Neuronal stem cell (in vitro differentiated cells): ENCODE data around the gene ATP2C2.

Source experiments
- DNase-seq: peaks from one replicate; pipeline ENCODE4 v3.0.0-alpha.2; 2013; ENCODE audit warnings: low spot score
- H2AFZ ChIP-seq: one replicate; pipeline ENCODE4 v1.6.1; 2013; ENCODE audit warnings: mild to moderate bottlenecking, low read length, inconsistent platforms
- H2AK5ac ChIP-seq: 2 replicates; pipeline ENCODE4 v1.6.1; 2013; ENCODE audit warnings: low read depth, mild to moderate bottlenecking, inconsistent platforms, low read length, moderate library complexity, mixed read lengths
- H2BK120ac ChIP-seq: 2 replicates; pipeline ENCODE4 v1.6.1; 2013; ENCODE audit warnings: low read depth, mild to moderate bottlenecking, inconsistent platforms, low read length, moderate library complexity, mixed read lengths
- H2BK12ac ChIP-seq: one replicate; pipeline ENCODE4 v1.6.1; 2013; ENCODE audit warnings: low read length, inconsistent platforms
- H2BK15ac ChIP-seq: 2 replicates; pipeline ENCODE4 v1.6.1; 2013; ENCODE audit warnings: mild to moderate bottlenecking, low read length, inconsistent platforms, mixed read lengths
- H2BK5ac ChIP-seq: one replicate; pipeline ENCODE4 v1.6.1; 2013; ENCODE audit warnings: inconsistent platforms, mild to moderate bottlenecking, low read length, moderate library complexity
- H3K14ac ChIP-seq: one replicate; pipeline ENCODE4 v1.6.1; 2013; ENCODE audit warnings: low read length, inconsistent platforms
- H3K18ac ChIP-seq: 2 replicates; pipeline ENCODE4 v1.6.1; 2013; ENCODE audit warnings: low read length, inconsistent platforms
- H3K23ac ChIP-seq: 2 replicates; pipeline ENCODE4 v1.6.1; 2013; ENCODE audit warnings: low read depth, mild to moderate bottlenecking, mixed read lengths, low read length, inconsistent platforms; ENCODE audit not compliant: poor library complexity
- H3K27ac ChIP-seq: replicated peaks from 3 replicates; pipeline ENCODE4 v1.5.1; 2013; ENCODE audit warnings: low read length, inconsistent platforms
- H3K27me3 ChIP-seq, 3 experiments: 2 replicates each; pipeline ENCODE4 v1.6.1; 2013; ENCODE audit warnings: low read length in 3 of 3, mild to moderate bottlenecking in 2 of 3, inconsistent platforms in 1 of 3, low read depth in 1 of 3, mixed read lengths in 1 of 3, moderate library complexity in 1 of 3; ENCODE audit not compliant: control insufficient read depth in 3 of 3, insufficient read depth in 3 of 3
- H3K36me3 ChIP-seq, 2 donors: replicated peaks in 1 of 2; 2 replicates each; pipeline ENCODE4 v1.6.1; 2013; ENCODE audit warnings: low read length in 2 of 2; ENCODE audit not compliant: control insufficient read depth in 2 of 2, insufficient read depth in 2 of 2
- H3K4ac ChIP-seq: 2 replicates; pipeline ENCODE4 v1.6.1; 2013; ENCODE audit warnings: inconsistent platforms, mild to moderate bottlenecking, low read length, moderate library complexity
- H3K4me1 ChIP-seq, 2 donors: 1 replicate in 1 of 2; 2 replicates in 1 of 2; pipeline ENCODE4 v1.6.1; 2013; ENCODE audit warnings: low read length in 2 of 2, low read depth in 1 of 2; ENCODE audit not compliant: control insufficient read depth in 2 of 2, insufficient read depth in 1 of 2
- H3K4me2 ChIP-seq: one replicate; pipeline ENCODE4 v1.6.1; 2013; ENCODE audit warnings: mild to moderate bottlenecking, low read length, inconsistent platforms; ENCODE audit not compliant: insufficient read depth, poor library complexity, severe bottlenecking
- H3K4me3 ChIP-seq, 2 donors: 2 replicates each; pipeline ENCODE4 v1.5.1; 2013; ENCODE audit warnings: low read length in 2 of 2, mild to moderate bottlenecking in 2 of 2, inconsistent platforms in 1 of 2, moderate library complexity in 1 of 2
- H3K79me1 ChIP-seq: one replicate; pipeline ENCODE4 v1.6.1; 2013; ENCODE audit warnings: low read depth, mild to moderate bottlenecking, inconsistent platforms, low read length, moderate library complexity
- H3K9ac ChIP-seq: one replicate; pipeline ENCODE4 v1.6.1; 2013; ENCODE audit warnings: mild to moderate bottlenecking, low read depth, low read length, inconsistent platforms; ENCODE audit not compliant: poor library complexity
- H3K9me3 ChIP-seq, 2 donors: replicated peaks in 1 of 2; 2 replicates each; pipeline versions ENCODE3 to v1.6.1; 2013; ENCODE audit warnings: low read length in 2 of 2, mild to moderate bottlenecking in 2 of 2, inconsistent platforms in 1 of 2, low read depth in 1 of 2, mixed read lengths in 1 of 2, moderate library complexity in 1 of 2; ENCODE audit not compliant: control insufficient read depth in 2 of 2, insufficient read depth in 1 of 2
- H4K8ac ChIP-seq: one replicate; pipeline ENCODE4 v1.6.1; 2013; ENCODE audit warnings: low read depth, mild to moderate bottlenecking, inconsistent platforms, low read length, moderate library complexity
- H4K91ac ChIP-seq: one replicate; pipeline ENCODE4 v1.6.1; 2013; ENCODE audit warnings: low read length, low read depth, mild to moderate bottlenecking, inconsistent platforms; ENCODE audit not compliant: poor library complexity
- WGBS, 2 donors: extraction: QIAGEN DNeasy Blood & Tissue Kit; methylation state at CpG; one replicate each; pipeline ENCODE4 v1.1.7; 2013; ENCODE audit warnings: missing lambda C conversion rate in 2 of 2, mixed read lengths in 1 of 2; ENCODE audit not compliant: insufficient read length in 2 of 2, insufficient replicate concordance in 1 of 2; ENCODE audit errors: extremely low coverage in 2 of 2; 5-methylcytosine and 5-hydroxymethylcytosine counted together

The ATP2C2 gene

GRCh38 chr16:84411768-84412167 lies 43.4 kb downstream of the ATP2C2 start:
- Histone ChIP-seq H3K14ac (no peak overlapping the region), H2AK5ac (no peak overlapping the region), H3K9ac (no peak overlapping the region), H3K9me3 (no peaks in the 10 kb centered on the region), H3K4me1 (peaks cover 5 to 25% of the 10 kb centered on the region in 2 donors), H2BK120ac (no peak overlapping the region), H3K23ac (no peak overlapping the region), H2AFZ (no peak overlapping the region), H3K4me3 (no peak overlapping the region), H3K27me3 (peaks cover 0 to 11% (median 0%) of the 10 kb centered on the region in 3 experiments), H3K18ac (no peak overlapping the region), H4K91ac (no peak overlapping the region), H3K36me3 (no peaks in the 10 kb centered on the region), H3K4me2 (no peak overlapping the region), H2BK5ac (no peak overlapping the region), H2BK12ac (no peak overlapping the region), H2BK15ac (no peak overlapping the region), H3K79me1 (no peaks in the 10 kb centered on the region), H4K8ac (no peak overlapping the region), H3K4ac (no peak overlapping the region), H3K27ac (no peak overlapping the region)
- WGBS, 2 donors, result no CpG with 5 or more reads among the region's 2 CpGs
- no peak for DNase-seq

GRCh38 chr16:84412262-84412661 lies 43.9 kb downstream of the ATP2C2 start:
- DNase-seq, result no peak

GRCh38 chr16:84413244-84414004 lies 45.1 kb downstream of the ATP2C2 start:
- no peak overlapping the region for H3K27ac ChIP-seq
- no peak overlapping the region for H3K4me3 ChIP-seq
- no peak overlapping the region for H2BK120ac ChIP-seq
- no peak for DNase-seq
- no peak overlapping the region for H3K18ac ChIP-seq
- H3K9ac ChIP-seq, result no peak overlapping the region
- no peak overlapping the region for H2BK5ac ChIP-seq
- H3K23ac ChIP-seq, result no peak overlapping the region
- no peak overlapping the region for H4K91ac ChIP-seq
- H2AK5ac ChIP-seq, result no peak overlapping the region
- H3K36me3 ChIP-seq, result no peaks in the 10 kb centered on the region
- no peaks in the 10 kb centered on the region for H3K79me1 ChIP-seq
- no peak overlapping the region for H2BK15ac ChIP-seq
- H3K14ac ChIP-seq, result no peak overlapping the region
- H3K4me2 ChIP-seq, result no peak overlapping the region
- no peak overlapping the region for H4K8ac ChIP-seq
- no CpG with 5 or more reads among the region's 22 CpGs for WGBS, 2 donors
- no peaks in the 10 kb centered on the region for H3K27me3 ChIP-seq
- no peak overlapping the region for H2AFZ ChIP-seq
- H3K9me3 ChIP-seq, result no peaks in the 10 kb centered on the region
- no peak overlapping the region for H3K4ac ChIP-seq
- H3K4me1 ChIP-seq, result peaks cover 5 to 20% of the 10 kb centered on the region in 2 donors
- no peak overlapping the region for H2BK12ac ChIP-seq

More at GRCh38 chr16:84412262-84412661, 43.9 kb downstream of the ATP2C2 start:
- H2BK12ac ChIP-seq, result no peak overlapping the region
- WGBS, 2 donors, result no CpG with 5 or more reads among the region's 11 CpGs
- no peak overlapping the region for H2BK5ac ChIP-seq
- H3K27ac ChIP-seq, result no peak overlapping the region
- no peaks in the 10 kb centered on the region for H3K79me1 ChIP-seq
- peak overlapping the region; percentile 51 for H3K9ac ChIP-seq
- no peak overlapping the region for H3K4me2 ChIP-seq
- H3K4me3 ChIP-seq, result peak overlapping the region in 1 of 2 donors; percentile 59
- peaks cover 0 to 7% (median 0%) of the 10 kb centered on the region in 3 experiments for H3K27me3 ChIP-seq
- H2AK5ac ChIP-seq, result no peak overlapping the region
- H3K4me1 ChIP-seq, result peaks cover 5 to 25% of the 10 kb centered on the region in 2 donors
- no peak overlapping the region for H2AFZ ChIP-seq
- H3K23ac ChIP-seq, result peak overlapping the region; percentile 23
- H2BK120ac ChIP-seq, result no peak overlapping the region
- no peak overlapping the region for H3K18ac ChIP-seq
- no peaks in the 10 kb centered on the region for H3K9me3 ChIP-seq
- no peak overlapping the region for H2BK15ac ChIP-seq
- H3K4ac ChIP-seq, result no peak overlapping the region
- no peak overlapping the region for H4K8ac ChIP-seq
- no peaks in the 10 kb centered on the region for H3K36me3 ChIP-seq
- no peak overlapping the region for H3K14ac ChIP-seq
- no peak overlapping the region for H4K91ac ChIP-seq

GRCh38 chr16:84414789-84415326 lies 46.5 kb downstream of the ATP2C2 start:
- Histone ChIP-seq H3K4me1 (peaks cover 5 to 16% of the 10 kb centered on the region in 2 donors), H4K91ac (no peak overlapping the region), H3K27ac (no peak overlapping the region), H3K9ac (no peak overlapping the region), H3K9me3 (no peaks in the 10 kb centered on the region), H3K27me3 (no peaks in the 10 kb centered on the region), H3K79me1 (no peaks in the 10 kb centered on the region), H3K4me2 (no peak overlapping the region), H2AFZ (peak overlapping the region; percentile 52), H3K18ac (peak overlapping the region; percentile 15), H3K36me3 (no peaks in the 10 kb centered on the region), H2BK12ac (no peak overlapping the region), H2BK120ac (no peak overlapping the region), H3K14ac (no peak overlapping the region), H3K4ac (no peak overlapping the region), H4K8ac (no peak overlapping the region), H2AK5ac (peak overlapping the region; percentile 20), H2BK5ac (peak overlapping the region; percentile 4), H2BK15ac (no peak overlapping the region), H3K23ac (no peak overlapping the region), H3K4me3 (no peak overlapping the region)
- no CpG with 5 or more reads among the region's 12 CpGs for WGBS, 2 donors
- DNase-seq, result no peak
